Endothelial cell (in vitro differentiated cells): Measurements from ENCODE around the gene MAU2. TPM values are rescaled to one million over a fixed set of nuclear protein-coding genes. Genes with fewer than 3 reads are reported as not detected.

Source experiments
- DNase-seq: peaks from one replicate; pipeline ENCODE4 v3.0.0; 2021; ENCODE audit warnings: low spot score
- H3K27ac Mint-ChIP-seq: one replicate; pipeline ENCODE4 v1.8.0; 2021; ENCODE audit warnings: mixed read lengths, inconsistent platforms; ENCODE audit not compliant: unreplicated experiment
- H3K27me3 Mint-ChIP-seq: one replicate; pipeline ENCODE4 v1.8.0; 2021; ENCODE audit warnings: mild to moderate bottlenecking, moderate library complexity, mixed read lengths, inconsistent platforms; ENCODE audit not compliant: unreplicated experiment
- H3K36me3 Mint-ChIP-seq: one replicate; pipeline ENCODE4 v1.8.0; 2021; ENCODE audit warnings: mild to moderate bottlenecking, low read depth, mixed read lengths, inconsistent platforms; ENCODE audit not compliant: unreplicated experiment
- H3K4me1 Mint-ChIP-seq: one replicate; pipeline ENCODE4 v1.8.0; 2021; ENCODE audit warnings: mild to moderate bottlenecking, mixed read lengths, inconsistent platforms; ENCODE audit not compliant: unreplicated experiment
- H3K4me3 Mint-ChIP-seq: one replicate; pipeline ENCODE4 v1.8.0; 2021; ENCODE audit warnings: mild to moderate bottlenecking, mixed read lengths, inconsistent platforms; ENCODE audit not compliant: unreplicated experiment
- H3K9me3 Mint-ChIP-seq: one replicate; pipeline ENCODE4 v1.8.0; 2021; ENCODE audit warnings: mixed read lengths, inconsistent platforms; ENCODE audit not compliant: unreplicated experiment
- CTCF ChIP-seq: fragments of 200-600 bp; sonication (generic); IDR thresholded peaks from one replicate; pipeline ENCODE4 v1.5.0; 2021; ENCODE audit warnings: antibody characterized with exemption; ENCODE audit not compliant: unreplicated experiment
- total RNA-seq: library from RNA; stranded (reverse); fragmentation: NEBNext Ultra II Directional; extraction: Animal tissue kit (Norgen Biotek cat#: 25700); gene quantifications from one replicate; pipeline ENCODE4 v1.2.1, GENCODE V29; 2021; ENCODE audit not compliant: unreplicated experiment

The MAU2 gene
- total RNA-seq, 1 donor from 2014 or later, result 49.3 TPM

GRCh38 chr19:19305696-19306095, 14.9 kb upstream of the MAU2 start:
- no peaks in the 10 kb centered on the region for H3K9me3 Mint-ChIP-seq
- DNase-seq, result no peak
- H3K36me3 Mint-ChIP-seq, result peaks cover 34% of the 10 kb centered on the region
- TF ChIP-seq CTCF, result no peak
- peaks cover 9% of the 10 kb centered on the region for H3K27me3 Mint-ChIP-seq
- no peak overlapping the region for H3K27ac Mint-ChIP-seq
- H3K4me3 Mint-ChIP-seq, result no peak overlapping the region
- H3K4me1 Mint-ChIP-seq, result peaks cover 22% of the 10 kb centered on the region

- no peak for TF ChIP-seq CTCF
- DNase-seq, result no peak
- Mint-ChIP-seq H3K27ac (no peak overlapping the region), H3K4me3 (no peak overlapping the region), H3K4me1 (peaks cover 22% of the 10 kb centered on the region), H3K27me3 (peaks cover 9% of the 10 kb centered on the region), H3K9me3 (no peaks in the 10 kb centered on the region), H3K36me3 (peaks cover 31% of the 10 kb centered on the region)
Measured at GRCh38 chr19:19306191-19306590, 14.4 kb upstream of the MAU2 start.

- peaks cover 21% of the 10 kb centered on the region for H3K36me3 Mint-ChIP-seq
- H3K9me3 Mint-ChIP-seq, result no peaks in the 10 kb centered on the region
- no peak overlapping the region for H3K27ac Mint-ChIP-seq
- no peak for DNase-seq
- no peak for TF ChIP-seq CTCF
- peaks cover 2% of the 10 kb centered on the region for H3K27me3 Mint-ChIP-seq
- peak overlapping the region; percentile 69 for H3K4me3 Mint-ChIP-seq
- peaks cover 14% of the 10 kb centered on the region for H3K4me1 Mint-ChIP-seq
Measured at GRCh38 chr19:19308373-19308772, 12.3 kb upstream of the MAU2 start.

- TF ChIP-seq CTCF, result no peak
- Mint-ChIP-seq H3K27me3 (peaks cover 7% of the 10 kb centered on the region), H3K4me1 (peaks cover 4% of the 10 kb centered on the region), H3K4me3 (no peak overlapping the region), H3K27ac (no peak overlapping the region), H3K36me3 (peaks cover 25% of the 10 kb centered on the region), H3K9me3 (no peaks in the 10 kb centered on the region)
- DNase-seq, result no peak
Measured at GRCh38 chr19:19315444-19315843, 5.2 kb upstream of the MAU2 start.

DNA sequence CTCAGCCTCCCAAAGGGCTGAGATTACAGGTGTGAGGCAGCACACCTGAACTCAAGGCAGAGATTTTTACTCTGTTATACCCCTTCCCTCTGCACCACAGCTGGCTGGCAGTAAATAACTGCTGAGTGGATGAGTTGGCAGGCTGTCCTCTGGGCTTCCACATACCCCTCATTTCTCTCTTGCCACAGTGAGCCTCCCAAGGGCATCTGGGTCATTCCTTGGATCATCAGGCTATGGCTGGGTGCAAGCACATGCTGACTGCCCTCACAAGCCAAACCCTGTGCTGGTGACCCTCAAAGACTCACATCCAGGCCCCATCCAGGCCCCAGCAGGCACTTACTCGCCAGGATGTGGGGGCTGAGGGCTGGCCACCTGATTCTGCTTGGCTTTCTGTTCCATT, 4.5 kb upstream of the MAU2 start:
- peak overlapping the region; percentile 76 for H3K4me3 Mint-ChIP-seq

More for the DNA sequence above, 4.5 kb upstream of the MAU2 start:
- H3K4me1 Mint-ChIP-seq, result peaks cover 4% of the 10 kb centered on the region
- DNase-seq, result no peak
- no peak overlapping the region for H3K27ac Mint-ChIP-seq
- H3K36me3 Mint-ChIP-seq, result peaks cover 23% of the 10 kb centered on the region
- TF ChIP-seq CTCF, result no peak
- H3K9me3 Mint-ChIP-seq, result no peaks in the 10 kb centered on the region
- peaks cover 6% of the 10 kb centered on the region for H3K27me3 Mint-ChIP-seq
